HCT116 (cell line): ENCODE results near the gene TTC6. TPM values are rescaled to one million over a fixed set of nuclear protein-coding genes. Genes with fewer than 3 reads are reported as not detected.

ENCODE experiments used
- ATAC-seq: fragments of 200-7000 bp; cut with Tn5 transposase; 2 replicates; pipeline ENCODE4 v1.9.1; 2020; ENCODE audit warnings: mild to moderate bottlenecking, moderate library complexity
- BruUV-seq: library from RNA; stranded (reverse); fragments of 400-500 nt; replicated peaks from 2 replicates; lab custom pipeline; 2021; lab: Mats Ljungman, UMichigan
- CTCF ChIA-PET: fragments of 300-600 bp; sonication (Branson Sonifier 250); formaldehyde crosslinking; loops from one replicate; lab custom pipeline; 2021; ENCODE audit warnings: antibody characterized with exemption; lab: Charles Lee
- POLR2A ChIA-PET: fragments of 300-600, 350-600 bp; sonication (Branson Sonifier 250); formaldehyde crosslinking; loops from one replicate; lab custom pipeline; 2021; ENCODE audit warnings: antibody characterized with exemption; lab: Charles Lee
- RAD21 ChIA-PET, 2 experiments: fragments of 300-600 bp; sonication (Branson Sonifier 250); formaldehyde crosslinking; loops; one replicate each; lab custom pipeline; 2023; ENCODE audit warnings: low total read pairs in 2 of 2; ENCODE audit not compliant: uncharacterized antibody in 2 of 2, unreplicated experiment in 2 of 2, low non-redundant PET in 1 of 2; lab: Charles Lee
- DNase-seq: peaks from one replicate; pipeline ENCODE4 v3.0.0-alpha.2; 2010; ENCODE audit warnings: low read depth, low spot score
- H2AFZ ChIP-seq: fragments of 200-600 bp; shearing (Covaris generic), sonication (generic); 2 replicates; pipeline ENCODE4 v1.6.1; 2017; ENCODE audit warnings: low read depth, mixed run types, mixed read lengths, antibody characterized with exemption, low read length; ENCODE audit not compliant: poor library complexity, severe bottlenecking
- H3K27ac ChIP-seq: 2 replicates; pipeline ENCODE4 v1.5.1; 2012; ENCODE audit warnings: low read depth, low read length
- H3K27me3 ChIP-seq: fragments of 200-600 bp; sonication (generic); 2 replicates; pipeline ENCODE4 v1.6.1; 2016; ENCODE audit warnings: mixed run types, low read length, mixed read lengths; ENCODE audit not compliant: insufficient read depth
- H3K36me3 ChIP-seq, 2 experiments: fragments of 200-500 bp in 1 of 2; fragments of 200-600 bp in 1 of 2; sonication (Bioruptor generic) in 1 of 2; sonication (generic) in 1 of 2; 2 replicates each; pipeline versions ENCODE4 v1.5.1 to v1.6.1; 2014 to 2016; ENCODE audit warnings: low read length in 2 of 2, inconsistent platforms in 1 of 2, mixed read lengths in 1 of 2, mixed run types in 1 of 2; ENCODE audit not compliant: insufficient read depth in 2 of 2, control insufficient read depth in 1 of 2
- H3K4me1 ChIP-seq, 2 experiments: fragments of 200-600 bp in 1 of 2; sonication (generic) in 1 of 2; 2 replicates each; pipeline versions ENCODE4 v1.5.1 to v1.6.1; 2012 to 2017; ENCODE audit warnings: low read length in 2 of 2, inconsistent platforms in 1 of 2, mild to moderate bottlenecking in 1 of 2, mixed read lengths in 1 of 2, mixed run types in 1 of 2, moderate library complexity in 1 of 2; ENCODE audit not compliant: insufficient read depth in 2 of 2, control insufficient read depth in 1 of 2
- H3K4me2 ChIP-seq: fragments of 200-600 bp; sonication (generic); 2 replicates; pipeline ENCODE4 v1.6.1; 2017; ENCODE audit warnings: mixed run types, low read length, mixed read lengths
- H3K4me3 ChIP-seq, 2 experiments: fragments of 200-600 bp in 1 of 2; sonication (generic) in 1 of 2; replicated peaks in 1 of 2; 2 replicates each; pipeline ENCODE4 v1.5.1; 2011 to 2016; ENCODE audit warnings: low read length in 2 of 2, control low read depth in 1 of 2, low read depth in 1 of 2, mild to moderate bottlenecking in 1 of 2, mixed read lengths in 1 of 2, mixed run types in 1 of 2
- H3K79me2 ChIP-seq: fragments of 200-600 bp; sonication (generic); 2 replicates; pipeline ENCODE4 v1.6.1; 2017; ENCODE audit warnings: mild to moderate bottlenecking, mixed run types, low read length, moderate library complexity, mixed read lengths; ENCODE audit not compliant: insufficient read depth
- H3K9ac ChIP-seq: fragments of 200-600 bp; sonication (generic); 2 replicates; pipeline ENCODE4 v1.6.1; 2016; ENCODE audit warnings: low read length, mixed read lengths
- H3K9me2 ChIP-seq: fragments of 200-600 bp; sonication (generic), shearing (Covaris generic); 2 replicates; pipeline ENCODE4 v1.6.1; 2017; ENCODE audit warnings: mixed run types, mild to moderate bottlenecking, moderate library complexity; ENCODE audit not compliant: insufficient read depth
- H3K9me3 ChIP-seq, 2 experiments: fragments of 200-500 bp in 1 of 2; fragments of 200-600 bp in 1 of 2; sonication (Bioruptor generic) in 1 of 2; sonication (generic) in 1 of 2; 2 replicates each; pipeline ENCODE4 v1.6.1; 2014 to 2017; ENCODE audit warnings: low read length in 2 of 2, mixed read lengths in 2 of 2, inconsistent platforms in 1 of 2, low read depth in 1 of 2, mild to moderate bottlenecking in 1 of 2, mixed run types in 1 of 2, moderate library complexity in 1 of 2; ENCODE audit not compliant: control insufficient read depth in 1 of 2, insufficient read depth in 1 of 2
- H4K20me1 ChIP-seq: fragments of 200-600 bp; sonication (generic), shearing (Covaris generic); 2 replicates; pipeline ENCODE4 v1.6.1; 2017; ENCODE audit warnings: mixed run types, mild to moderate bottlenecking, moderate library complexity; ENCODE audit not compliant: insufficient read depth
- CBX3 ChIP-seq: IDR thresholded peaks from 2 replicates; pipeline ENCODE4 v1.6.1; 2012; ENCODE audit warnings: low read depth
- EZH2 ChIP-seq: fragments of 200-600 bp; sonication (generic); IDR thresholded peaks from 2 replicates; pipeline ENCODE4 v1.6.1; 2017; ENCODE audit warnings: antibody characterized with exemption, mixed run types
- EZH2phosphoT487 ChIP-seq: fragments of 200-600 bp; IDR thresholded peaks from 2 replicates; pipeline ENCODE4 v1.6.1; 2018; ENCODE audit warnings: antibody characterized with exemption, borderline replicate concordance
- SP1 ChIP-seq: IDR thresholded peaks from 2 replicates; pipeline ENCODE4 v1.6.1; 2012; ENCODE audit warnings: low read depth
- YY1 ChIP-seq: IDR thresholded peaks from 2 replicates; pipeline ENCODE4 v1.6.1; 2011; ENCODE audit warnings: low read length, low read depth, moderate library complexity, mild to moderate bottlenecking; ENCODE audit not compliant: insufficient replicate concordance; ENCODE audit errors: extremely low read depth
- ZFX ChIP-seq: fragments of 450-650 bp; IDR thresholded peaks from 2 replicates; pipeline ENCODE4 v1.6.1; 2017
- intact Hi-C: fragments of 100-400 bp; cut with micrococcal nuclease; formaldehyde crosslinking; loops from 2 replicates; pipeline ENCODE4 v1.10.0; 2022
- total RNA-seq: library from RNA; stranded (reverse); gene quantifications from one replicate; pipeline ENCODE4 v1.2.1, GENCODE V29; 2021; ENCODE audit not compliant: unreplicated experiment
- TF ChIP-seq, protein P1 (sequence below): IDR thresholded peaks from 2 replicates; pipeline ENCODE4 v1.6.1; 2012
- TF ChIP-seq, protein P2 (sequence below): IDR thresholded peaks from 2 replicates; pipeline ENCODE4 v1.6.1; 2011; ENCODE audit warnings: mild to moderate bottlenecking, low read length, moderate library complexity; ENCODE audit not compliant: insufficient replicate concordance; ENCODE audit errors: extremely low read depth

Gene TTC6
- total RNA-seq, 1 experiment from 2014 or later = 0.10 TPM

GRCh38 chr14:37616853-37617252 lies 21.4 kb downstream of the TTC6 start (continued):
- TF ChIP-seq, protein P1, sequence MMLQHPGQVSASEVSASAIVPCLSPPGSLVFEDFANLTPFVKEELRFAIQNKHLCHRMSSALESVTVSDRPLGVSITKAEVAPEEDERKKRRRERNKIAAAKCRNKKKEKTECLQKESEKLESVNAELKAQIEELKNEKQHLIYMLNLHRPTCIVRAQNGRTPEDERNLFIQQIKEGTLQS = no peak
- no peak for TF ChIP-seq EZH2
- TF ChIP-seq YY1 = no peak
- TF ChIP-seq, protein P2, sequence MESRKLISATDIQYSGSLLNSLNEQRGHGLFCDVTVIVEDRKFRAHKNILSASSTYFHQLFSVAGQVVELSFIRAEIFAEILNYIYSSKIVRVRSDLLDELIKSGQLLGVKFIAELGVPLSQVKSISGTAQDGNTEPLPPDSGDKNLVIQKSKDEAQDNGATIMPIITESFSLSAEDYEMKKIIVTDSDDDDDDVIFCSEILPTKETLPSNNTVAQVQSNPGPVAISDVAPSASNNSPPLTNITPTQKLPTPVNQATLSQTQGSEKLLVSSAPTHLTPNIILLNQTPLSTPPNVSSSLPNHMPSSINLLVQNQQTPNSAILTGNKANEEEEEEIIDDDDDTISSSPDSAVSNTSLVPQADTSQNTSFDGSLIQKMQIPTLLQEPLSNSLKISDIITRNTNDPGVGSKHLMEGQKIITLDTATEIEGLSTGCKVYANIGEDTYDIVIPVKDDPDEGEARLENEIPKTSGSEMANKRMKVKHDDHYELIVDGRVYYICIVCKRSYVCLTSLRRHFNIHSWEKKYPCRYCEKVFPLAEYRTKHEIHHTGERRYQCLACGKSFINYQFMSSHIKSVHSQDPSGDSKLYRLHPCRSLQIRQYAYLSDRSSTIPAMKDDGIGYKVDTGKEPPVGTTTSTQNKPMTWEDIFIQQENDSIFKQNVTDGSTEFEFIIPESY = no peak

- no peak overlapping the region for H3K4me2 ChIP-seq
- no peak for ATAC-seq
- no peaks in the 10 kb centered on the region for H4K20me1 ChIP-seq
- BruUV-seq = no TSS peak
- no peaks in the 10 kb centered on the region for H3K79me2 ChIP-seq
- CTCF ChIA-PET = no interaction called here
- no peak overlapping the region for H2AFZ ChIP-seq
- intact Hi-C loops = no loop called here
- H3K4me3 ChIP-seq = no peak overlapping the region
- POLR2A ChIA-PET = no interaction called here
- no peak for TF ChIP-seq CBX3
- TF ChIP-seq ZFX = no peak
- TF ChIP-seq SP1 = no peak
- TF ChIP-seq EZH2phosphoT487 = no peak
- H3K9me2 ChIP-seq = no peaks in the 10 kb centered on the region
- no peaks in the 10 kb centered on the region for H3K27me3 ChIP-seq
- no peaks in the 10 kb centered on the region for H3K4me1 ChIP-seq
- no peak overlapping the region for H3K9ac ChIP-seq
- no peaks in the 10 kb centered on the region for H3K36me3 ChIP-seq
- RAD21 ChIA-PET = no interaction called here
- no peak overlapping the region for H3K27ac ChIP-seq
- no peak for DNase-seq
- peaks cover 0 to 11% of the 10 kb centered on the region in 2 experiments; a peak in 3 of 4 replicates for H3K9me3 ChIP-seq
Observed at GRCh38 chr14:37617864-37618365, 22.5 kb downstream of the TTC6 start.
